WTC11 (cell line): ENCODE data around the gene SELPLG.

Source experiments
- ARID4B ChIP-seq: sonication (generic); formaldehyde crosslinking; IDR thresholded peaks from 2 replicates; pipeline ENCODE4 v1.8.0; 2023; ENCODE audit warnings: missing genetic modification reagents, mild to moderate bottlenecking, borderline replicate concordance
- ATF2 ChIP-seq: sonication (generic); formaldehyde crosslinking; IDR thresholded peaks from 2 replicates; pipeline ENCODE4 v1.8.1; 2022; ENCODE audit warnings: low read depth, missing genetic modification reagents, borderline replicate concordance
- CTCF ChIP-seq: fragments of 200-600 bp; IDR thresholded peaks from 2 replicates; pipeline ENCODE4 v1.8.0; 2022; ENCODE audit warnings: antibody characterized with exemption
- E2F5 ChIP-seq: sonication (generic); formaldehyde crosslinking; IDR thresholded peaks from 2 replicates; pipeline ENCODE4 v1.8.1; 2022; ENCODE audit warnings: mild to moderate bottlenecking, moderate library complexity, missing genetic modification reagents
- MXD4 ChIP-seq: fragments of 250-450 bp; sonication (Bioruptor Pico); IDR thresholded peaks from 2 replicates; pipeline ENCODE4 v1.8.0; 2021; ENCODE audit warnings: mild to moderate bottlenecking, moderate library complexity, borderline replicate concordance
- NR2C2 ChIP-seq: sonication (generic); formaldehyde crosslinking; IDR thresholded peaks from 2 replicates; pipeline ENCODE4 v1.8.0; 2022; ENCODE audit warnings: mild to moderate bottlenecking, missing genetic modification reagents
- TP53 ChIP-seq: sonication (generic); formaldehyde crosslinking; IDR thresholded peaks from 2 replicates; pipeline ENCODE4 v1.8.1; 2023; ENCODE audit warnings: mild to moderate bottlenecking, missing genetic modification reagents
- ZNF219 ChIP-seq: sonication (generic); formaldehyde crosslinking; IDR thresholded peaks from 2 replicates; pipeline ENCODE4 v1.8.0; 2023; ENCODE audit warnings: missing genetic modification reagents, mild to moderate bottlenecking, borderline replicate concordance
- ZNF232 ChIP-seq: sonication (generic); formaldehyde crosslinking; IDR thresholded peaks from 2 replicates; pipeline ENCODE4 v1.8.0; 2022; ENCODE audit warnings: mild to moderate bottlenecking, missing genetic modification reagents
- ZNF263 ChIP-seq: sonication (generic); formaldehyde crosslinking; IDR thresholded peaks from 2 replicates; pipeline ENCODE4 v1.8.1; 2022; ENCODE audit warnings: low read depth, mild to moderate bottlenecking, moderate library complexity, missing genetic modification reagents
- ZNF423 ChIP-seq: fragments of 250-450 bp; sonication (Bioruptor Pico); IDR thresholded peaks from 2 replicates; pipeline ENCODE4 v2.1.2; 2022; ENCODE audit warnings: mild to moderate bottlenecking, moderate library complexity
- ZNF512 ChIP-seq: sonication (generic); formaldehyde crosslinking; IDR thresholded peaks from 2 replicates; pipeline ENCODE4 v1.8.1; 2022; ENCODE audit warnings: missing genetic modification reagents, borderline replicate concordance

GRCh38 chr12:108585864-108586263 is 47.8 kb downstream of the SELPLG start:
- TF ChIP-seq E2F5 (CRISPR knock-in tag) (no peak), CTCF (no peak), MXD4 (no peak), NR2C2 (CRISPR knock-in tag) (no peak), ARID4B (no peak), ZNF423 (CRISPR knock-in tag) (no peak), ZNF263 (CRISPR knock-in tag) (no peak), TP53 (CRISPR knock-in tag) (no peak), ATF2 (no peak), ZNF232 (CRISPR knock-in tag) (no peak), ZNF512 (CRISPR knock-in tag) (no peak), ZNF219 (CRISPR knock-in tag) (no peak)
